GM12801 (cell line): ENCODE measurements around the gene ASIC4.

Experiments used
- CTCF ChIP-seq: IDR thresholded peaks from one replicate; pipeline ENCODE4 v1.5.1; 2011; ENCODE audit warnings: control low read depth; ENCODE audit not compliant: insufficient read length; ENCODE audit errors: extremely low read depth

The ASIC4 gene

GRCh38 chr2:219484343-219485200, 29.7 kb upstream of the ASIC4 start:
- TF ChIP-seq CTCF: no peak

GRCh38 chr2:219485201-219485580, 29.1 kb upstream of the ASIC4 start:
- TF ChIP-seq CTCF: no peak

- no peak for TF ChIP-seq CTCF
Measured at GRCh38 chr2:219486380-219486959, 27.8 kb upstream of the ASIC4 start.

GRCh38 chr2:219488149-219488843, 26.0 kb upstream of the ASIC4 start:
- TF ChIP-seq CTCF: no peak

- TF ChIP-seq CTCF: no peak
Measured at GRCh38 chr2:219488844-219489194, 25.5 kb upstream of the ASIC4 start.

- TF ChIP-seq CTCF: no peak
Measured at GRCh38 chr2:219489315-219489714, 25.0 kb upstream of the ASIC4 start.

- no peak for TF ChIP-seq CTCF
Measured at GRCh38 chr2:219490186-219490585, 24.1 kb upstream of the ASIC4 start.
